ENCODE measurements around the gene TBC1D28. TPM values are rescaled to one million over a fixed set of nuclear protein-coding genes. Genes with fewer than 3 reads are reported as not detected.
"Not testable (repeated sequence)": the region's sequence is repeated elsewhere in the genome, so short reads cannot be mapped to it uniquely, and the experiment has no call there.

Gene TBC1D28
- polyA plus RNA-seq, 1 of the 3 experiments (the other 2 are of a cell fraction), result not detected

- H4K20me1 ChIP-seq (ENCODE audit: insufficient read depth); H3K4me3 ChIP-seq (ENCODE audit: low read depth in 2 of 2, low read length in 1 of 2); H3K9me2 ChIP-seq; H3K79me2 ChIP-seq (ENCODE audit: insufficient read depth); H3K27me3 ChIP-seq (ENCODE audit: insufficient read depth); H3K4me2 ChIP-seq; POLR2A ChIA-PET; H3K27ac ChIP-seq (ENCODE audit: low read depth in 2 of 2, low read length in 1 of 2); CTCF ChIA-PET; H3K9ac ChIP-seq; DNase-seq; H3K9me3 ChIP-seq; H3F3A ChIP-seq (replicated peaks; ENCODE audit: insufficient read depth); H3K4me1 ChIP-seq (ENCODE audit: control insufficient read depth in 1 of 2, insufficient read depth in 2 of 2, low read depth in 1 of 2, low read length in 1 of 2); H3K36me3 ChIP-seq (replicated peaks in 1 of 2; ENCODE audit: control insufficient read depth in 1 of 2, insufficient read depth in 2 of 2, low read length in 1 of 2); H2AFZ ChIP-seq (ENCODE audit: low read depth): not testable (repeated sequence)
- no CpG with 5 or more reads among the region's 6 CpGs for WGBS (ENCODE audit: low lambda C conversion rate)
Measured at GRCh38 chr17:18643124-18643523, 1.1 kb downstream of the TBC1D28 start.

DNA sequence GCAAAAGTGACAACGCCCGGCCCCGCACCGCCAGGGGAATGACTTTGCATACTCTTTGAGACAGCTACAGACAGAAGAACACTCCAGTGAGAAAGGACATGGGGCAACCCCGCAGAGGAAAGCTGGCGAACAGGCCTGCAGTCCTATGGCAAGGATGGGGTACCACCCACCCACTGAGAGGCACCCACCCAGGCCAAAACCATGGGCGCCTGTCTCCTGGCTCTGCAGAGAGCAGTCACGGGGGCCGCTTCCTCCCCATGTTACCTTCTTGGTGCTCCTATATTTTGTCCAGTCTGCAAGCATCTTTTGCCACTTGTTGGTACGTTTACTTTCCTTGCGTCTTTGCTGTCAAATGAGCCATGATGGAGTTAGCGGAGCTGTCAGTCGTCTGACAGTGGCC is 5.8 kb downstream of the TBC1D28 start:
- H3K9me2 ChIP-seq; H3K27me3 ChIP-seq (ENCODE audit: insufficient read depth); H3K4me2 ChIP-seq; H3K9ac ChIP-seq; H3K27ac ChIP-seq (ENCODE audit: low read depth in 2 of 2, low read length in 1 of 2); POLR2A ChIA-PET; CTCF ChIA-PET; H3K36me3 ChIP-seq (replicated peaks in 1 of 2; ENCODE audit: control insufficient read depth in 1 of 2, insufficient read depth in 2 of 2, low read length in 1 of 2); H3F3A ChIP-seq (replicated peaks; ENCODE audit: insufficient read depth); H3K9me3 ChIP-seq; H3K79me2 ChIP-seq (ENCODE audit: insufficient read depth); H3K4me3 ChIP-seq (ENCODE audit: low read depth in 2 of 2, low read length in 1 of 2); H3K4me1 ChIP-seq (ENCODE audit: control insufficient read depth in 1 of 2, insufficient read depth in 2 of 2, low read depth in 1 of 2, low read length in 1 of 2); H4K20me1 ChIP-seq (ENCODE audit: insufficient read depth); H2AFZ ChIP-seq (ENCODE audit: low read depth): not testable (repeated sequence)
- 82% methylated on average over 12 of the region's 13 CpGs for WGBS (ENCODE audit: low lambda C conversion rate)
- peak; percentile 3 for DNase-seq

GRCh38 chr17:18636237-18636636 is 8.0 kb downstream of the TBC1D28 start:
- H3K9me3 ChIP-seq; H3K9ac ChIP-seq; H3K27me3 ChIP-seq (ENCODE audit: insufficient read depth); H4K20me1 ChIP-seq (ENCODE audit: insufficient read depth); H3K4me2 ChIP-seq; POLR2A ChIA-PET; CTCF ChIA-PET; H2AFZ ChIP-seq (ENCODE audit: low read depth); H3K27ac ChIP-seq (ENCODE audit: low read depth in 2 of 2, low read length in 1 of 2); H3K79me2 ChIP-seq (ENCODE audit: insufficient read depth); H3F3A ChIP-seq (replicated peaks; ENCODE audit: insufficient read depth); H3K36me3 ChIP-seq (replicated peaks in 1 of 2; ENCODE audit: control insufficient read depth in 1 of 2, insufficient read depth in 2 of 2, low read length in 1 of 2); H3K4me1 ChIP-seq (ENCODE audit: control insufficient read depth in 1 of 2, insufficient read depth in 2 of 2, low read depth in 1 of 2, low read length in 1 of 2); H3K9me2 ChIP-seq; H3K4me3 ChIP-seq (ENCODE audit: low read depth in 2 of 2, low read length in 1 of 2): not testable (repeated sequence)
- DNase-seq, result peak; percentile 7
- WGBS (ENCODE audit: low lambda C conversion rate), result 59% methylated on average over 7 of the region's 7 CpGs

- H3K9ac ChIP-seq; H3K4me2 ChIP-seq; H3K27ac ChIP-seq (ENCODE audit: low read depth in 2 of 2, low read length in 1 of 2); CTCF ChIA-PET; H3K79me2 ChIP-seq (ENCODE audit: insufficient read depth); H3F3A ChIP-seq (replicated peaks; ENCODE audit: insufficient read depth); H3K36me3 ChIP-seq (replicated peaks in 1 of 2; ENCODE audit: control insufficient read depth in 1 of 2, insufficient read depth in 2 of 2, low read length in 1 of 2); H3K4me1 ChIP-seq (ENCODE audit: control insufficient read depth in 1 of 2, insufficient read depth in 2 of 2, low read depth in 1 of 2, low read length in 1 of 2); DNase-seq; POLR2A ChIA-PET; H3K9me2 ChIP-seq; H3K27me3 ChIP-seq (ENCODE audit: insufficient read depth); H3K9me3 ChIP-seq; H2AFZ ChIP-seq (ENCODE audit: low read depth); H4K20me1 ChIP-seq (ENCODE audit: insufficient read depth); H3K4me3 ChIP-seq (ENCODE audit: low read depth in 2 of 2, low read length in 1 of 2): not testable (repeated sequence)
- WGBS (ENCODE audit: low lambda C conversion rate), result 0% methylated on average over 1 of the region's 7 CpGs
Measured at GRCh38 chr17:18635773-18636172, 8.4 kb downstream of the TBC1D28 start.

GRCh38 chr17:18634550-18635263 is 9.5 kb downstream of the TBC1D28 start:
- H3K27ac ChIP-seq (ENCODE audit: low read depth in 2 of 2, low read length in 1 of 2); H3K4me1 ChIP-seq (ENCODE audit: control insufficient read depth in 1 of 2, insufficient read depth in 2 of 2, low read depth in 1 of 2, low read length in 1 of 2); CTCF ChIA-PET; H3F3A ChIP-seq (replicated peaks; ENCODE audit: insufficient read depth); H3K36me3 ChIP-seq (replicated peaks in 1 of 2; ENCODE audit: control insufficient read depth in 1 of 2, insufficient read depth in 2 of 2, low read length in 1 of 2); H3K9ac ChIP-seq; POLR2A ChIA-PET; H3K4me3 ChIP-seq (ENCODE audit: low read depth in 2 of 2, low read length in 1 of 2); H3K27me3 ChIP-seq (ENCODE audit: insufficient read depth); H3K79me2 ChIP-seq (ENCODE audit: insufficient read depth); H3K9me2 ChIP-seq; H2AFZ ChIP-seq (ENCODE audit: low read depth); DNase-seq; H3K9me3 ChIP-seq; H4K20me1 ChIP-seq (ENCODE audit: insufficient read depth); H3K4me2 ChIP-seq: not testable (repeated sequence)
- 89% methylated on average over 29 of the region's 56 CpGs for WGBS (ENCODE audit: low lambda C conversion rate)
